ENCODE measurements around the gene TOB1. TPM values are rescaled to one million over a fixed set of nuclear protein-coding genes. Genes with fewer than 3 reads are reported as not detected.

The TOB1 gene
- polyA plus RNA-seq, 1 experiment: 20.3 TPM

GRCh38 chr17:50833510-50834428 lies 32.4 kb downstream of the TOB1 start:
- Histone ChIP-seq H3K4me3 (ENCODE audit: low read depth, low read length) (no peak overlapping the region), H3K27ac (ENCODE audit: low read depth, low read length) (no peak overlapping the region), H3K27me3 (ENCODE audit: control insufficient read depth, insufficient read depth, low read length) (peaks cover 3% of the 10 kb centered on the region), H3K9me3 (ENCODE audit: control insufficient read depth, insufficient read depth, low read length) (no peaks in the 10 kb centered on the region; the same call in 1 of the 2 replicates)
- TF ChIP-seq CTCF (IDR thresholded peaks at IDR 0.05; ENCODE audit: low read depth, low read length): no peak
- DNase-seq (ENCODE audit: low read depth, low spot score): no peak
- POLR2A ChIA-PET: interaction anchor here (0.5 to 0.6 kb wide), 2 partner anchors 26 to 176 kb away, joined by 3 to 7 read pairs; no protein-coding TSS in a partner anchor
- CTCF ChIA-PET: interaction anchor here (1.1 to 1.9 kb wide), 4 partner anchors 8 to 139 kb away, joined by 3 to 26 read pairs (median 8); no protein-coding TSS in a partner anchor

GRCh38 chr17:50832864-50833381 lies 33.2 kb downstream of the TOB1 start:
- Histone ChIP-seq H3K27ac (ENCODE audit: low read depth, low read length) (no peak overlapping the region), H3K27me3 (ENCODE audit: control insufficient read depth, insufficient read depth, low read length) (peaks cover 1% of the 10 kb centered on the region), H3K9me3 (ENCODE audit: control insufficient read depth, insufficient read depth, low read length) (no peaks in the 10 kb centered on the region; the same call in 1 of the 2 replicates), H3K4me3 (ENCODE audit: low read depth, low read length) (no peak overlapping the region)
- TF ChIP-seq CTCF (IDR thresholded peaks at IDR 0.05; ENCODE audit: low read depth, low read length): no peak
- DNase-seq (ENCODE audit: low read depth, low spot score): no peak
- CTCF ChIA-PET: interaction anchor here (1.6 to 1.7 kb wide), 2 partner anchors 9 to 49 kb away, joined by 6 to 9 read pairs; no protein-coding TSS in a partner anchor
- POLR2A ChIA-PET: interaction anchor here (0.6 kb wide), 1 partner anchor 177 kb away, joined by 3 read pairs; no protein-coding TSS in a partner anchor

- TF ChIP-seq CTCF (IDR thresholded peaks at IDR 0.05; ENCODE audit: low read depth, low read length): no peak
- DNase-seq (ENCODE audit: low read depth, low spot score): no peak
- no peaks in the 10 kb centered on the region; the same call in 1 of the 2 replicates for H3K9me3 ChIP-seq (ENCODE audit: control insufficient read depth, insufficient read depth, low read length)
- peaks cover 4% of the 10 kb centered on the region for H3K27me3 ChIP-seq (ENCODE audit: control insufficient read depth, insufficient read depth, low read length)
- H3K4me3 ChIP-seq (ENCODE audit: low read depth, low read length): no peak overlapping the region
- CTCF ChIA-PET: interaction anchor here (1.6 to 1.7 kb wide), 2 partner anchors 9 to 48 kb away, joined by 6 to 9 read pairs; no protein-coding TSS in a partner anchor
- POLR2A ChIA-PET: no interaction called here
- no peak overlapping the region for H3K27ac ChIP-seq (ENCODE audit: low read depth, low read length)
Observed at GRCh38 chr17:50832267-50832863, 33.8 kb downstream of the TOB1 start.

GRCh38 chr17:50831471-50831928 lies 34.7 kb downstream of the TOB1 start:
- peaks cover 4% of the 10 kb centered on the region for H3K27me3 ChIP-seq (ENCODE audit: control insufficient read depth, insufficient read depth, low read length)
- CTCF ChIA-PET: no interaction called here
- DNase-seq (ENCODE audit: low read depth, low spot score): no peak
- H3K27ac ChIP-seq (ENCODE audit: low read depth, low read length): no peak overlapping the region
- no peak for TF ChIP-seq CTCF (IDR thresholded peaks at IDR 0.05; ENCODE audit: low read depth, low read length)
- H3K4me3 ChIP-seq (ENCODE audit: low read depth, low read length): no peak overlapping the region
- POLR2A ChIA-PET: no interaction called here
- H3K9me3 ChIP-seq (ENCODE audit: control insufficient read depth, insufficient read depth, low read length): no peaks in the 10 kb centered on the region; the same call in 1 of the 2 replicates
